HG03520 (cell line): ENCODE data around the gene SLC35A2.
A peak's percentile ranks its signal among the peaks of the same experiment; 100 is the strongest.
"Not testable (repeated sequence)": the region's sequence is repeated elsewhere in the genome, so short reads cannot be mapped to it uniquely, and the experiment has no call there.

ENCODE experiments used
- ATAC-seq: cut with Tn5 transposase; IDR thresholded peaks from one replicate; pipeline ENCODE4 v1.9.1; 2021; ENCODE audit warnings: mild to moderate bottlenecking, moderate library complexity; ENCODE audit not compliant: unreplicated experiment

SLC35A2 gene

DNA sequence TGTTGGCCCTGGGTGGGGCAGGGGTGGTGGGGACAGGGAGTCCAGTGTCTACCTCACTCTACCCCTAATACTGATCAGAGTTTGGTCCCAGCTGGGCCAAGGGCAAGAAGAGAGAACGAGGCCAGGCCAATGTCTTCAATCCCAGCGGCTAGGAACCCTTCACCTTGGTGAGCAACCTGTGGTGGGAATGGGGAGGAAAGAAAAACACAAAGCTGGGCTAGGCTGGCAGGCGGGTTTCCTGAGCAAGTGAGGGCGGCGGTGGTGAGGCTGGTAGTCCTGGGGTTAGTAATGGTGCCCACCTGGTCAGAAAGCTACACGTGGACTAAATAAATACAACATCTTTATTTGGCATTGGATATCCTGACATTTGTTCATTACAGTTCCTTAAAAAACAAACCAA lies 8.2 kb downstream of the SLC35A2 start:
- ATAC-seq = no peak

DNA sequence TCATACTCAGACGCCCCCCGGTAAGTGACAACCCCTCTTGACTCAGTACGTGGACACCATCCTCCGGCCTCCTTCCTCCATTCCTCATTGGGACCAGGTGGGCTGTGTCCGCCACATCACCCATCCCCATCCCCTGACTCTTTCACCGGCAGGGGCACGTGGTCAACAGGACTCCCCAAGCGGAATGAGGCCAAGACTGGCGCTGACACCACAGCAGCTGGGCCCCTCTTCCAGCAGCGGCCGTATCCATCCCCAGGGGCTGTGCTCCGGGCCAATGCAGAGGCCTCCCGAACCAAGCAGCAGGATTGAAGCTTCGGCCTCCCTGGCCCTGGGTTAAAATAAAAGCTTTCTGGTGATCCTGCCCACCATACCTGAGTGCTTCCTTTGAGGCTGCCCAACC lies 8.7 kb downstream of the SLC35A2 start:
- no peak for ATAC-seq

DNA sequence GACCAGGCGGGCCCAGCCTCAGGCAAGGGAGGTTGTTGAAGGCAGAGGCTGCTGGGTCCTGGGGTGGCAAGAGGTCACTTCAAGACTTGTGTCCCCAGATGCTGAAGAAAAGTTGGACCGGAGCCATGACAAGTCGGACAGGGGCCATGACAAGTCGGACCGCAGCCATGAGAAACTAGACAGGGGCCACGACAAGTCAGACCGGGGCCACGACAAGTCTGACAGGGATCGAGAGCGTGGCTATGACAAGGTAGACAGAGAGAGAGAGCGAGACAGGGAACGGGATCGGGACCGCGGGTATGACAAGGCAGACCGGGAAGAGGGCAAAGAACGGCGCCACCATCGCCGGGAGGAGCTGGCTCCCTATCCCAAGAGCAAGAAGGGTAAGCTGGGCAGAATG lies 9.3 kb downstream of the SLC35A2 start:
- ATAC-seq = no peak

DNA sequence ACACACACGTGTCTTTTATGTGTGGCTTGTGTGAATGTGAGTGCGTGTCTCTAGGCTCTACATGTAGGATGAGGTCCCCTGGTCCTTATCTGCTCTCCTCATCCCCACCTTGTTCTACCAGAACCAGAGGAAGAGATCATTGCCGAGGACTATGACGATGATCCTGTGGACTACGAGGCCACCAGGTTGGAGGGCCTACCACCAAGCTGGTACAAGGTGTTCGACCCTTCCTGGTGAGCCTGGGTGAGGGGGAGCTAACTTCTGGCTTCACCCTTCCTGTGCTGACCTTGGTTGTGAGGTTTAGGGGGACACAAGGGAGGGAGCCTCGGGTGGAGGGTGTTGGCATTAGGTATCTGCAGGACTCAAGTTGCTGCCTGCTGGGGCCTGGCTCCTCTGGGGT lies 10.4 kb downstream of the SLC35A2 start:
- no peak for ATAC-seq

DNA sequence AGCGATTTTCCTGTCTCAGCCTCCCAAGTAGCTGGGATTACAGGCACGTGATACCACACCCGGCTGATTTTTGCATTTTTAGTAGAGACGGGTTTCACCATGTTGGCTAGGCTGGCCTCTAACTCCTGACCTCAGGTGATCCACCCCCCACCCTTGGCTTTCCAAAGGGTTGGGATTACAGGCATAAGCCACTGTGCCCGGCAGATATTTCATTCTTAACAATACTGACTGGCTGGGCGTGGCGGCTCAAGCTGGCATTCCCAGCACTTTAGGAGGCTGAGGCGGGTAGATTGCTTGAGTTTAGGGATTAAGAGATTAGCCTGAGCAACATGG lies 12.4 kb downstream of the SLC35A2 start:
- ATAC-seq = no peak

DNA sequence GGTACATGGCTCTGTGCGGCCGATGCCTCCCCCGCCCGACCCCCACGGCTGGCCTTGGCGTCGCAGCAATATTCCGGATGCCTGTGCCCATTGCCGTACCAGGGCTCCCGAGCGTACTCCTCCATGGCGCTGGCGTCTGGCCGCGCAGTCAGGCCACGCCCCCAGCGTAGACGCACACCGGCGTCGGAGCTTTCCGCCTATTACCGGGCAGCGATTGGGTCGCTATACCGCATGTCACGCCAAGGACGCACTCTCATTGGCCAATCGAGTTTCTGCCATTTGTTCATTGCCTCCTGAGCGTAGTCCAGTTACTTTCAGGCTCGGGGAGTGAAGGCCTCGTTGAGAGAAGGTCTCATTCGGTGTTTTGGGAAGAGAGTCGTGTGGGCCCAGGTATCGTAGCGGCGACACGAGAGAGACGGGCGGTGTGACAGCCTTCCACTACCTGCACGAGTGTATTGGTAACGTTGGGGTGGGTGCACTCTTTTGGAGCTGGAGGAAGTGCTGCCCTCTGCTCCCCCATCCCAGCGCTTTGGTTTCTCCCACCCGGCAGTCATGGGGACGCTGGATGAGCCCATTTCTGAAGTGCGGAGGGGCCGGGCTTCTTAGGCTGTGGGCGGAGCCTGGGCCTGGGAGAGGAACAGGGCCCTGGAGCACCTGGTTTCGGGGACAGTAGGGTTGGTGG lies 13.7 kb downstream of the SLC35A2 start, which contains the start of the genes PQBP1 and TIMM17B:
Gene PQBP1 (plus strand): TSS at position 306 of the 682 bp plus-strand sequence. CDS start 580 bp downstream, outside the sequence.
Gene TIMM17B (minus strand): TSS at position 144 of the 682 bp plus-strand sequence. CDS start 19 bp downstream, at position 125.
- ATAC-seq = peak; percentile 83

- peak; percentile 3 for ATAC-seq
Measured at GRCh38 chrX:48897157-48897624, 14.3 kb downstream of the SLC35A2 start.

GRCh38 chrX:48896611-48897011 lies 14.8 kb downstream of the SLC35A2 start:
- ATAC-seq = no peak

GRCh38 chrX:48894891-48895290 lies 16.6 kb downstream of the SLC35A2 start:
- ATAC-seq = no peak

- no peak for ATAC-seq
Measured at GRCh38 chrX:48893556-48894348, 17.7 kb downstream of the SLC35A2 start.

- ATAC-seq = no peak
Measured at GRCh38 chrX:48892896-48893295, 18.6 kb downstream of the SLC35A2 start.

- ATAC-seq = peak; percentile 64
Measured at GRCh38 chrX:48891402-48892288, 19.8 kb downstream of the SLC35A2 start.

- ATAC-seq = peak; percentile 19
Measured at GRCh38 chrX:48890934-48891401, 20.5 kb downstream of the SLC35A2 start.

GRCh38 chrX:48890296-48890925 lies 21.0 kb downstream of the SLC35A2 start:
- no peak for ATAC-seq

DNA sequence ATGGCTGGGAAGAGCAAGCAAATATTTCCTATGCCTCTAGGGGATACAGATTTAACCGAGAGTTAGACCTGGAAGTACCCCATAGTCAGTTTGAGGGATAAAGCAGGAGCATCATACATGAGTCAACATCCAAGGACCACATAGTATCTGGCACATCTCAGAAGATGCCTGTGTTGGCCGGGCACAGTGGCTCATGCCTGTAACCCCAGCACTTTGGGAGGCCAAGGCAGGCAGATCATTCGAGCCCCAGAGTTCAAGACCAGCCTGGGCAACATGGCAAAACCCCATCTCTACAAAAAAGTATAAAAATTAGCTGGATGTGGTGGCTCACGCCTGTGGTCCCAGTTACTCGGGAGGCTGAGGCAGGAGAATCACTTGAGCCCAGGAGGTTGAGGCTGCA lies 24.9 kb downstream of the SLC35A2 start:
- ATAC-seq = not testable (repeated sequence)

DNA sequence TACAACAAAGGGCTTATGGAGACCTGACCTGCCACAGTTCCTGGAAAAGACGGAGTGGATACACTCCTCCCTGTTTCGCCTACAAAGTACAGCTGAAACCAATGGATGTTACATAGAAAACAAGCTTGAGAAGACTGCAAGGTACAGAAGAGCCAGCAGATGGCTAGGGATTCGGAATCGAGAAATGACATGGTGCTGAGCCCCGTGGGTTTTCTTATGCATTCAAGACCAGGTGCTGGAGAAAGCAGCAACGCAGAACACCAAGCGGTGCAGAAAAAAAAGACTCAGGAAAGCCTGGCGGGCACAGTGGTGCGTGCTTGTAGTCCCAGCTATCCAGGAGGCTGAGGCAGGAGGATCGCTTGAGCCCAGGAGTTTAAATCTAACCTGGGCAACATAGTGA lies 27.7 kb downstream of the SLC35A2 start:
- ATAC-seq = no peak

DNA sequence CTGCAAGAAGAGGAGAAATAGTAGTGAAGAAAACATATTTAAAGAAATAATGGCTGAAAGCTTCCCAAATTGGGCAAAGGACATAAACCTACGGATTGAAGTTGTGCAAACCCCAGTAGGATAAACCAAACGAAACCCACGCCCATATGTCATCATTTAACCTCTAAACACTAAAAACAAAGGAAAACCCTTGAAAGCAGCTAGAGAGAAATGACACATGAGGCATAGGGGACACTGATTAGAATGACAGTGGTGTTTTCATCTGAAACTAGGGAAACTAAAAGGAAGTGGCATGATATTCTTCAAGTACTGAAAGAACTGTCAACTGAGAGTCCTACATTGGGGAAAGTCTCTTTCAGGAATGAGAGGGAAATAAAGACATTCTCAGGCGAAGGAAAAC lies 34.5 kb downstream of the SLC35A2 start:
- ATAC-seq = not testable (repeated sequence)

GRCh38 chrX:48872017-48872416 lies 39.4 kb downstream of the SLC35A2 start:
- not testable (repeated sequence) for ATAC-seq

DNA sequence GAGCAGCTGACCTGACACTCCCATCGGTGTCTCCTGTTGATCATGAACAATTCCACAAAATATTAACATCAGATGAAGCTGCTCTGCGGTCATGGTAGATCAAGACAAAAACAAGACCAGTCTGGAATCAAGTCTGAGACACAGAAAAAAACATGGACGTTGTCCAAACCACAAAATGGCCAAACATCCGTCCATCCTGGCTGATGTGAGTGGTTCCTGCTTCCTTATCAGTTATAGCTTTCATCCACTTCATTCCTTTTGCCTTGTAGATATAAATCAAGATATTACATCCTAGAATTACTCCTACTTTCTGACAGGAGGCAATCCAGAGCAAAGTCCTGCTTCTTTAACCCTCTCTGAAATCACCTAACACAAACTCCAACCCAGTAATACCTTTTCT lies 47.2 kb downstream of the SLC35A2 start:
- ATAC-seq = no peak

- no peak for ATAC-seq
Measured at GRCh38 chrX:48854898-48855297, 56.5 kb downstream of the SLC35A2 start.
